Lower lobe of right lung (tissue), 2 donors: ENCODE results near the gene OLA1. TPM values are rescaled to one million over a fixed set of nuclear protein-coding genes. Genes with fewer than 3 reads are reported as not detected.

ENCODE experiments used
- ATAC-seq, 2 donors: fragments of 200-7000 bp; cut with Tn5 transposase; one replicate each; pipeline ENCODE4 v1.9.1; 2020 to 2022; ENCODE audit warnings: mild to moderate bottlenecking in 2 of 2, moderate library complexity in 2 of 2
- DNase-seq: peaks from one replicate; pipeline ENCODE4 v3.0.0-alpha.2; 2020
- H3K27ac ChIP-seq: fragments of 200-600 bp; one replicate; pipeline ENCODE4 v1.8.0; 2022
- H3K27me3 ChIP-seq: fragments of 200-600 bp; one replicate; pipeline ENCODE4 v1.8.0; 2022; ENCODE audit warnings: low read depth
- H3K36me3 ChIP-seq: fragments of 200-600 bp; one replicate; pipeline ENCODE4 v1.8.0; 2022; ENCODE audit warnings: mild to moderate bottlenecking
- H3K4me1 ChIP-seq: fragments of 200-600 bp; one replicate; pipeline ENCODE4 v1.8.0; 2022
- H3K4me3 ChIP-seq: fragments of 200-600 bp; one replicate; pipeline ENCODE4 v1.8.0; 2022; ENCODE audit warnings: mild to moderate bottlenecking
- H3K9me3 ChIP-seq: fragments of 200-600 bp; one replicate; pipeline ENCODE4 v1.8.0; 2022
- intact Hi-C: fragments of 100-400 bp; cut with DNase I; formaldehyde crosslinking; loops from one replicate; pipeline ENCODE4 v1.11.0; 2022
- total RNA-seq: library from RNA; stranded (reverse); fragmentation: NEBNext Ultra II Directional; extraction: Animal tissue kit (Norgen Biotek cat#: 25700); gene quantifications from one replicate; pipeline ENCODE4 v1.2.1, GENCODE V29; 2021
- TF ChIP-seq, protein P1 (sequence below): fragments of 200-600 bp; IDR thresholded peaks from one replicate; pipeline ENCODE4 v1.8.0; 2022; ENCODE audit warnings: antibody characterized with exemption, mild to moderate bottlenecking
- donor health status: DM: no; HTN: yes; CAD: no; lungs with severe emphysema.

Gene OLA1
- total RNA-seq, 1 donor from 2014 or later: 49.8 TPM

DNA sequence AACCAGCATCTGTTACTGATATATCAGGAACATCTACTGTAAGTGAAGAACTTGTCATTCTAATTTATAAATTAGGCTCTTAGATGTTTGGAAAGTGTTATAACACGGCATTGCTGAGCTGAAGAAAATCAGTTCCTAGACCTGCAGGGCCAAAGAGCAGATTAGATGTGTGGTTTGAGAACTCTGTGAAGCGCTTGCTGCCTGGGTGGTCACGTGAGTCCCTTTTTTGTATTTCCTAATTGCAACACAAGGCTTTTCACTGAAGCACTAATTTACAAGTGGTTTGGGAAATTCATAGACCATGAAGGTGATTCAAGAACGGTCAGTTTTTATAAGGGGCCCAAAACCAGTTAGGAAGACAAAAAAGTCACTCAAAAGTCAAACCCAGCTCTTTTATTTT lies 176.3 kb downstream of the OLA1 start:
- Histone ChIP-seq H3K9me3 (no peaks in the 10 kb centered on the region), H3K27ac (no peak overlapping the region), H3K36me3 (no peaks in the 10 kb centered on the region), H3K4me1 (no peaks in the 10 kb centered on the region), H3K4me3 (no peak overlapping the region), H3K27me3 (no peaks in the 10 kb centered on the region)
- TF ChIP-seq, protein P1, sequence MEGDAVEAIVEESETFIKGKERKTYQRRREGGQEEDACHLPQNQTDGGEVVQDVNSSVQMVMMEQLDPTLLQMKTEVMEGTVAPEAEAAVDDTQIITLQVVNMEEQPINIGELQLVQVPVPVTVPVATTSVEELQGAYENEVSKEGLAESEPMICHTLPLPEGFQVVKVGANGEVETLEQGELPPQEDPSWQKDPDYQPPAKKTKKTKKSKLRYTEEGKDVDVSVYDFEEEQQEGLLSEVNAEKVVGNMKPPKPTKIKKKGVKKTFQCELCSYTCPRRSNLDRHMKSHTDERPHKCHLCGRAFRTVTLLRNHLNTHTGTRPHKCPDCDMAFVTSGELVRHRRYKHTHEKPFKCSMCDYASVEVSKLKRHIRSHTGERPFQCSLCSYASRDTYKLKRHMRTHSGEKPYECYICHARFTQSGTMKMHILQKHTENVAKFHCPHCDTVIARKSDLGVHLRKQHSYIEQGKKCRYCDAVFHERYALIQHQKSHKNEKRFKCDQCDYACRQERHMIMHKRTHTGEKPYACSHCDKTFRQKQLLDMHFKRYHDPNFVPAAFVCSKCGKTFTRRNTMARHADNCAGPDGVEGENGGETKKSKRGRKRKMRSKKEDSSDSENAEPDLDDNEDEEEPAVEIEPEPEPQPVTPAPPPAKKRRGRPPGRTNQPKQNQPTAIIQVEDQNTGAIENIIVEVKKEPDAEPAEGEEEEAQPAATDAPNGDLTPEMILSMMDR: no peak
- intact Hi-C loops: no loop called here
- DNase-seq (no peak), ATAC-seq (peak in 1 of 2 donors; percentile 62)

DNA sequence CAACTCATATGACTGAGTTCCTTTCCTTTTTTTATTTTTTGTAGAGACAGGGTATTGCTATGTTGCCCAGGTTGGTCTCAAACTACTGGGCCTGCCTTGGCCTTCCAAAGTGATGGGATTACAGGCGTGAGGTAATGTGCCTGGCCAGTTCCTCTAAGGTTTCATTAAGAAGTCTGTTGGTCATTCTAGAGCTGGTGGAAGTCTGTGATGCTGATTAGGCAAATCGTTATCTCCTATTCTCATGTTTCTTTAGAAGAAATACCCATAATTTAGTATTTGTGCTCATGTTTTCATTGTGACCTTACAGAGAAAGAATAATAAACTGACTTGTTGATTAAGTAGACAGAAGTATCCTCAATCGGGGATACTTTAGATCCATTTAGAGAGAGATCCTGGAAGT lies 177.0 kb downstream of the OLA1 start:
- no peak for ATAC-seq
- no peak for DNase-seq
- Histone ChIP-seq H3K36me3 (no peaks in the 10 kb centered on the region), H3K9me3 (no peaks in the 10 kb centered on the region), H3K4me3 (no peak overlapping the region), H3K27ac (no peak overlapping the region), H3K4me1 (no peaks in the 10 kb centered on the region), H3K27me3 (no peaks in the 10 kb centered on the region)
- TF ChIP-seq, protein P1: no peak
- intact Hi-C loops: no loop called here

DNA sequence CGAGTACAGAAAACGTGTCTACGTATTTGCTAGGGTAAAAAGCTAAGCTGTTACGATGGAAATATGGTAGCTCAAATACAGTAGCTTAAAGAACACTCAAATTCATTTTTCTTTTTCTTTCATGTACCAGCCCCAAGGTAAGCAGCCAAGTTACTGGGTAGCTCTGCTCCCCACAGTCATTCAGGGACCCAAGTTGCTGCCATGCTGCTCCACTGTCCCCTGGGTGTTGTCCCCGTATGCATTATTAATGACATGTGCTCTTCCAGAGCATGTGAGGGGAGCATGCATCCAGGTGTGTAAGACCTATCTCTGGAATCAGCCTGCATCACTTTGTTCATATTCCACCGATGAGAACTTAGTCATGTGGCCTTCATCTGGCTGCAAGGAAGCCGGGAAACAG lies 178.1 kb downstream of the OLA1 start:
- Histone ChIP-seq H3K4me3 (no peak overlapping the region), H3K27me3 (no peaks in the 10 kb centered on the region), H3K9me3 (no peaks in the 10 kb centered on the region), H3K36me3 (no peaks in the 10 kb centered on the region), H3K4me1 (no peaks in the 10 kb centered on the region), H3K27ac (no peak overlapping the region)
- no peak for ATAC-seq
- TF ChIP-seq, protein P1: no peak
- DNase-seq: no peak
- intact Hi-C loops: no loop called here

DNA sequence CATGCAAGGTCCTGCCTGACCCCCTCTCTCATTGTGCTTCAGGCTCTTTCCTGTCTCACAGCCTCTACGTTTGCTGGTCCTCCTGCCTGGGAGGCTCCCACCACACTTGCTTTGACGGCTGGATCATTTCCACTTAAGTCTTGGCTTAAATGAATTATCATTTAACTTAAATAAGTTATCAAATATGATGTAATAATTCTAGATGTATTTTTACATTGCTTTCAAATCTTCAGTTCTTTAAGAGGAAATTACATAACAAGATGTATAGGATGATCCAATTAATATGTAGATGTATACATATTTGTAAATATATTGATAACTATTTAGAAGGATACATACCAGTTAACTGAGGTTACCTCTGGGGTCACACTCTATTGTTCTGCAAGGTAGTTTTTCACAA lies 180.5 kb downstream of the OLA1 start:
- intact Hi-C loops: no loop called here
- H3K4me1 ChIP-seq: no peaks in the 10 kb centered on the region

DNA sequence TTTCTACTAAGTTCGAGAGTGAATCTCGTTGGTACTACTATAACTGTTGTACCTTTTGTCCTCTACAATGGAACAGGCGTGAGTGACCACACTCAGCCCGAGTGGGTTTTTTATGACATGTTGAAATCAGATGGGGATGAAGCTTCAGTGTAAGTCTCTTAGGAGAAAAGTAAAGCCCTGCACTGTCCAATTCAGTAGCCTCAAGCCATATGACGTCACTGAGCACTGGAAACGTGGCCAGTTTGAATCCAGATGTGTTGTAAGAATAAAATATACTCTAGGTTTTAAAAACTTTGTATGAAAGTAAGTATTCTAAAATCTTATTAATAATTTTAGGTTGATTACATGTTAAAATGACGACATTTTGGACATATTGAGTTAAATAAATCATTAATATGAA lies 181.5 kb downstream of the OLA1 start:
- TF ChIP-seq, protein P1: no peak
- intact Hi-C loops: no loop called here
- no peaks in the 10 kb centered on the region for H3K36me3 ChIP-seq
- DNase-seq (no peak), ATAC-seq (no peak)
- no peaks in the 10 kb centered on the region for H3K4me1 ChIP-seq
- H3K4me3 ChIP-seq: no peak overlapping the region
- no peaks in the 10 kb centered on the region for H3K27me3 ChIP-seq
- H3K27ac ChIP-seq: no peak overlapping the region
- H3K9me3 ChIP-seq: no peaks in the 10 kb centered on the region

More for the DNA sequence above, 180.5 kb downstream of the OLA1 start:
- no peak for DNase-seq
- H3K9me3 ChIP-seq: no peaks in the 10 kb centered on the region
- TF ChIP-seq, protein P1: no peak
- H3K27ac ChIP-seq: no peak overlapping the region
- no peaks in the 10 kb centered on the region for H3K36me3 ChIP-seq
- ATAC-seq: no peak
- no peak overlapping the region for H3K4me3 ChIP-seq
- H3K27me3 ChIP-seq: no peaks in the 10 kb centered on the region
